H9 (cell line): ENCODE results near the gene TBC1D5. TPM values are rescaled to one million over a fixed set of nuclear protein-coding genes. Genes with fewer than 3 reads are reported as not detected.

ENCODE experiments used
- DNase-seq: peaks from one replicate; pipeline ENCODE4 v3.0.0-alpha.2; 2017
- H2AFZ ChIP-seq: one replicate; pipeline ENCODE4 v1.6.1; 2013; ENCODE audit warnings: mild to moderate bottlenecking, low read length, control low read depth, moderate library complexity
- H2AK5ac ChIP-seq: 2 replicates; pipeline ENCODE4 v1.6.1; 2013; ENCODE audit warnings: low read length, control low read depth, mixed read lengths; ENCODE audit not compliant: insufficient read length
- H2BK120ac ChIP-seq: one replicate; pipeline ENCODE4 v1.6.1; 2013; ENCODE audit warnings: low read depth, mild to moderate bottlenecking, low read length, control low read depth, inconsistent platforms; ENCODE audit not compliant: poor library complexity, severe bottlenecking
- H2BK12ac ChIP-seq: 2 replicates; pipeline ENCODE4 v1.6.1; 2013; ENCODE audit warnings: low read length, control low read depth, mixed read lengths, low read depth; ENCODE audit not compliant: insufficient read length
- H2BK15ac ChIP-seq: 2 replicates; pipeline ENCODE4 v1.6.1; 2013; ENCODE audit warnings: low read depth, low read length, control low read depth
- H2BK20ac ChIP-seq: one replicate; pipeline ENCODE4 v1.6.1; 2013; ENCODE audit warnings: low read depth, mild to moderate bottlenecking, low read length, control low read depth, inconsistent platforms; ENCODE audit not compliant: poor library complexity, severe bottlenecking
- H2BK5ac ChIP-seq: 2 replicates; pipeline ENCODE4 v1.6.1; 2013; ENCODE audit warnings: low read length, control low read depth, mixed read lengths; ENCODE audit not compliant: insufficient read length
- H3K14ac ChIP-seq: 2 replicates; pipeline ENCODE4 v1.6.1; 2013; ENCODE audit warnings: low read length, control low read depth; ENCODE audit not compliant: insufficient read depth
- H3K18ac ChIP-seq: 2 replicates; pipeline ENCODE4 v1.6.1; 2013; ENCODE audit warnings: low read depth, mild to moderate bottlenecking, mixed read lengths, low read length, control low read depth; ENCODE audit not compliant: insufficient read length
- H3K23ac ChIP-seq: 2 replicates; pipeline ENCODE4 v1.6.1; 2013; ENCODE audit warnings: low read length, control low read depth, mixed read lengths, low read depth; ENCODE audit not compliant: insufficient read length
- H3K23me2 ChIP-seq: 2 replicates; pipeline ENCODE4 v1.6.1; 2013; ENCODE audit warnings: low read depth, mild to moderate bottlenecking, mixed read lengths, low read length, control low read depth; ENCODE audit not compliant: insufficient read length, poor library complexity, severe bottlenecking
- H3K27ac ChIP-seq: 2 replicates; pipeline ENCODE4 v1.5.1; 2013; ENCODE audit warnings: low read length, control low read depth, mixed read lengths, low read depth; ENCODE audit not compliant: insufficient read length
- H3K27me3 ChIP-seq: 2 replicates; pipeline ENCODE4 v1.6.1; 2013; ENCODE audit warnings: low read length, control low read depth, inconsistent platforms; ENCODE audit not compliant: insufficient read depth
- H3K4ac ChIP-seq: 2 replicates; pipeline ENCODE4 v1.6.1; 2013; ENCODE audit warnings: low read depth, mild to moderate bottlenecking, control low read depth, inconsistent platforms, low read length, moderate library complexity
- H3K4me1 ChIP-seq: 2 replicates; pipeline ENCODE4 v1.6.1; 2013; ENCODE audit warnings: low read length, control low read depth, inconsistent platforms; ENCODE audit not compliant: insufficient read depth
- H3K4me2 ChIP-seq: 2 replicates; pipeline ENCODE4 v1.6.1; 2013; ENCODE audit warnings: low read length, control low read depth, mixed read lengths; ENCODE audit not compliant: insufficient read length, insufficient read depth
- H3K56ac ChIP-seq: 2 replicates; pipeline ENCODE4 v1.6.1; 2013; ENCODE audit warnings: low read depth, mild to moderate bottlenecking, mixed read lengths, low read length, control low read depth; ENCODE audit not compliant: insufficient read length
- H3K79me1 ChIP-seq: 2 replicates; pipeline ENCODE4 v1.6.1; 2013; ENCODE audit warnings: low read depth, mild to moderate bottlenecking, moderate library complexity, low read length, control low read depth, inconsistent platforms; ENCODE audit not compliant: insufficient read depth, poor library complexity, severe bottlenecking
- H3K79me2 ChIP-seq: 2 replicates; pipeline ENCODE4 v1.6.1; 2013; ENCODE audit warnings: low read length, control low read depth, inconsistent platforms; ENCODE audit not compliant: insufficient read depth
- H3K9ac ChIP-seq: 2 replicates; pipeline ENCODE4 v1.6.1; 2013; ENCODE audit warnings: low read length, control low read depth, mixed read lengths; ENCODE audit not compliant: insufficient read length; ENCODE audit errors: extremely low read depth
- H3K9me3 ChIP-seq: one replicate; pipeline ENCODE4 v1.6.1; 2013; ENCODE audit warnings: low read depth, low read length, inconsistent platforms; ENCODE audit not compliant: control insufficient read depth
- H3T11ph ChIP-seq: one replicate; pipeline ENCODE4 v1.6.1; 2013; ENCODE audit warnings: mild to moderate bottlenecking, low read length, control low read depth, inconsistent platforms
- H4K20me1 ChIP-seq: one replicate; pipeline ENCODE4 v1.6.1; 2013; ENCODE audit not compliant: control insufficient read depth, insufficient read length, insufficient read depth
- H4K5ac ChIP-seq: 2 replicates; pipeline ENCODE4 v1.6.1; 2013; ENCODE audit warnings: low read depth, mild to moderate bottlenecking, mixed read lengths, low read length, control low read depth; ENCODE audit not compliant: insufficient read length
- H4K8ac ChIP-seq: replicated peaks from 2 replicates; pipeline ENCODE4 v1.6.1; 2013; ENCODE audit warnings: low read length, control low read depth, mixed read lengths, low read depth; ENCODE audit not compliant: insufficient read length
- H4K91ac ChIP-seq: 2 replicates; pipeline ENCODE4 v1.6.1; 2013; ENCODE audit warnings: low read depth, mild to moderate bottlenecking, moderate library complexity, mixed read lengths, low read length, control low read depth; ENCODE audit not compliant: insufficient read length
- H3K27ac Mint-ChIP-seq, 3 experiments: 2 replicates in 2 of 3; 3 replicates in 1 of 3; pipeline ENCODE4 v1.8.0; 2020 to 2021; ENCODE audit warnings: mixed read lengths in 3 of 3, mild to moderate bottlenecking in 1 of 3, moderate library complexity in 1 of 3
- H3K27me3 Mint-ChIP-seq: 2 replicates; pipeline ENCODE4 v1.8.0; 2021; ENCODE audit warnings: low read depth, mild to moderate bottlenecking, moderate library complexity, mixed read lengths
- H3K36me3 Mint-ChIP-seq, 3 experiments: 2 replicates in 2 of 3; 3 replicates in 1 of 3; pipeline ENCODE4 v1.8.0; 2020 to 2021; ENCODE audit warnings: low read depth in 3 of 3, mixed read lengths in 3 of 3; ENCODE audit not compliant: insufficient read depth in 1 of 3
- H3K4me1 Mint-ChIP-seq, 2 experiments: 2 replicates each; pipeline ENCODE4 v1.8.0; 2020; ENCODE audit warnings: mixed read lengths in 2 of 2
- H3K4me3 Mint-ChIP-seq, 2 experiments: 2 replicates in 1 of 2; 3 replicates in 1 of 2; pipeline ENCODE4 v1.8.0; 2020 to 2021; ENCODE audit warnings: mild to moderate bottlenecking in 2 of 2, mixed read lengths in 2 of 2, moderate library complexity in 1 of 2
- H3K9me3 Mint-ChIP-seq, 2 experiments: 2 replicates in 1 of 2; 3 replicates in 1 of 2; pipeline ENCODE4 v1.8.0; 2020; ENCODE audit warnings: mild to moderate bottlenecking in 2 of 2, mixed read lengths in 2 of 2, moderate library complexity in 1 of 2
- total RNA-seq: library from RNA; stranded (reverse); gene quantifications from 2 replicates; pipeline ENCODE4 v1.2.1, GENCODE V29; 2021
- TF ChIP-seq, protein P1 (sequence below): fragments of 200-600 bp; sonication (generic); conservative IDR thresholded peaks from 3 replicates; pipeline ENCODE4 v1.8.0; 2021; ENCODE audit warnings: antibody characterized with exemption, mild to moderate bottlenecking

TBC1D5 gene
- total RNA-seq, 1 experiment from 2014 or later: 25.0 TPM

GRCh38 chr3:17207019-17207418, 535.4 kb downstream of the TBC1D5 start:
- Histone ChIP-seq H3K79me1 (no peaks in the 10 kb centered on the region), H2BK20ac (no peak overlapping the region), H3K23ac (no peak overlapping the region), H3K27ac (no peak overlapping the region), H3K18ac (no peak overlapping the region), H2AK5ac (no peak overlapping the region), H3K27me3 (no peaks in the 10 kb centered on the region), H2BK120ac (no peak overlapping the region), H2AFZ (no peak overlapping the region), H3K14ac (no peak overlapping the region), H4K5ac (no peak overlapping the region), H2BK5ac (no peak overlapping the region), H4K8ac (no peak overlapping the region), H4K91ac (no peak overlapping the region), H3K4ac (no peak overlapping the region), H2BK12ac (no peak overlapping the region), H3K79me2 (no peaks in the 10 kb centered on the region), H3K4me2 (no peak overlapping the region), H2BK15ac (no peak overlapping the region), H3K23me2 (no peaks in the 10 kb centered on the region), H3K56ac (no peak overlapping the region), H3K9me3 (peaks cover 7% of the 10 kb centered on the region), H4K20me1 (no peaks in the 10 kb centered on the region), H3K4me1 (no peaks in the 10 kb centered on the region), H3K9ac (no peak overlapping the region), H3T11ph (no peak overlapping the region)
- Mint-ChIP-seq H3K4me3 (no peak overlapping the region), H3K36me3 (peaks cover 19 to 24% (median 21%) of the 10 kb centered on the region in 3 experiments), H3K9me3 (peaks cover 15 to 20% of the 10 kb centered on the region in 2 experiments), H3K27ac (no peak overlapping the region), H3K27me3 (no peaks in the 10 kb centered on the region), H3K4me1 (peaks cover 0 to 5% of the 10 kb centered on the region in 2 experiments; a peak in 1 of 4 replicates)
- DNase-seq: no peak
- TF ChIP-seq, protein P1, sequence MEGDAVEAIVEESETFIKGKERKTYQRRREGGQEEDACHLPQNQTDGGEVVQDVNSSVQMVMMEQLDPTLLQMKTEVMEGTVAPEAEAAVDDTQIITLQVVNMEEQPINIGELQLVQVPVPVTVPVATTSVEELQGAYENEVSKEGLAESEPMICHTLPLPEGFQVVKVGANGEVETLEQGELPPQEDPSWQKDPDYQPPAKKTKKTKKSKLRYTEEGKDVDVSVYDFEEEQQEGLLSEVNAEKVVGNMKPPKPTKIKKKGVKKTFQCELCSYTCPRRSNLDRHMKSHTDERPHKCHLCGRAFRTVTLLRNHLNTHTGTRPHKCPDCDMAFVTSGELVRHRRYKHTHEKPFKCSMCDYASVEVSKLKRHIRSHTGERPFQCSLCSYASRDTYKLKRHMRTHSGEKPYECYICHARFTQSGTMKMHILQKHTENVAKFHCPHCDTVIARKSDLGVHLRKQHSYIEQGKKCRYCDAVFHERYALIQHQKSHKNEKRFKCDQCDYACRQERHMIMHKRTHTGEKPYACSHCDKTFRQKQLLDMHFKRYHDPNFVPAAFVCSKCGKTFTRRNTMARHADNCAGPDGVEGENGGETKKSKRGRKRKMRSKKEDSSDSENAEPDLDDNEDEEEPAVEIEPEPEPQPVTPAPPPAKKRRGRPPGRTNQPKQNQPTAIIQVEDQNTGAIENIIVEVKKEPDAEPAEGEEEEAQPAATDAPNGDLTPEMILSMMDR: no peak
